ENCODE results near the gene CCDC106. TPM values are rescaled to one million over a fixed set of nuclear protein-coding genes. Genes with fewer than 3 reads are reported as not detected.

CCDC106 gene
- total RNA-seq, 1 experiment from 2014 or later, result 17.4 TPM

DNA sequence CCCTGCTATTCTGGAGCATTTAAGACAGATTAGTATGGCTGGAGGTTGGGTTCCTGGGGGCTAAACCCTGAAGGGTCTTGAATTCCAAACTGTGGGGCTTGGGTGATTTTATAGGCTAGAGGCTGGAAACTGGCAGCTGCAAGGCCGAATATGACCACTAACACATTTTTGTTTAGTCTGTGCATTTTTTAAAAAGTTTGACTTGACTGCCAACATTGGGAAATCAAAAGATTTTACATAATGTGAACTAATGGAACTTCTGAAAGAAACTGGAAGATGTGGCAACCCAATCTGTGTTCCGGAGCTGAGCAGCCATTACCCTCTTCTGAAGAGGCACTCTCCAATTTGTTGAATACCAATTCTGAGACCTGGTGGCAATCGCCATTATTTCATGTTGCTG lies 28.7 kb upstream of the CCDC106 start:
- Mint-ChIP-seq H3K9me3 (ENCODE audit: unreplicated experiment) (no peaks in the 10 kb centered on the region), H3K4me3 (ENCODE audit: unreplicated experiment) (no peak overlapping the region), H3K36me3 (ENCODE audit: insufficient read depth, unreplicated experiment) (peaks cover 48% of the 10 kb centered on the region), H3K27ac (ENCODE audit: unreplicated experiment) (no peak overlapping the region), H3K27me3 (ENCODE audit: insufficient read depth, unreplicated experiment) (no peaks in the 10 kb centered on the region), H3K4me1 (ENCODE audit: low read depth, unreplicated experiment) (peaks cover 7% of the 10 kb centered on the region)
- TSS peak; percentile 10 for BruUV-seq (replicated peaks)
- Histone ChIP-seq H3K4me1 (no peaks in the 10 kb centered on the region), H3K27me3 (replicated peaks; ENCODE audit: control insufficient read depth, insufficient read depth, low read length) (no peaks in the 10 kb centered on the region), H3K9me3 (0 out of 2 replicates have a peak, but pooled peaks cover 6% of the 10 kb centered on the region), H3K4me3 (ENCODE audit: low read depth, low read length) (no peak overlapping the region), H3K36me3 (ENCODE audit: control insufficient read depth, insufficient read depth, low read length) (no peaks in the 10 kb centered on the region; the same call in 1 of the 2 replicates)
- DNase-seq, result no peak
- CTCF ChIA-PET, result interaction anchor here (0.6 kb wide), 1 partner anchor 58 kb away, joined by 9 read pairs; no protein-coding TSS in a partner anchor
- POLR2A ChIA-PET, result no interaction called here
- intact Hi-C loops (cut with micrococcal nuclease; ENCODE audit: unreplicated experiment), result no loop called here
- TF ChIP-seq, protein P1, sequence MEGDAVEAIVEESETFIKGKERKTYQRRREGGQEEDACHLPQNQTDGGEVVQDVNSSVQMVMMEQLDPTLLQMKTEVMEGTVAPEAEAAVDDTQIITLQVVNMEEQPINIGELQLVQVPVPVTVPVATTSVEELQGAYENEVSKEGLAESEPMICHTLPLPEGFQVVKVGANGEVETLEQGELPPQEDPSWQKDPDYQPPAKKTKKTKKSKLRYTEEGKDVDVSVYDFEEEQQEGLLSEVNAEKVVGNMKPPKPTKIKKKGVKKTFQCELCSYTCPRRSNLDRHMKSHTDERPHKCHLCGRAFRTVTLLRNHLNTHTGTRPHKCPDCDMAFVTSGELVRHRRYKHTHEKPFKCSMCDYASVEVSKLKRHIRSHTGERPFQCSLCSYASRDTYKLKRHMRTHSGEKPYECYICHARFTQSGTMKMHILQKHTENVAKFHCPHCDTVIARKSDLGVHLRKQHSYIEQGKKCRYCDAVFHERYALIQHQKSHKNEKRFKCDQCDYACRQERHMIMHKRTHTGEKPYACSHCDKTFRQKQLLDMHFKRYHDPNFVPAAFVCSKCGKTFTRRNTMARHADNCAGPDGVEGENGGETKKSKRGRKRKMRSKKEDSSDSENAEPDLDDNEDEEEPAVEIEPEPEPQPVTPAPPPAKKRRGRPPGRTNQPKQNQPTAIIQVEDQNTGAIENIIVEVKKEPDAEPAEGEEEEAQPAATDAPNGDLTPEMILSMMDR (IDR thresholded peaks at IDR 0.05; ENCODE audit: insufficient read depth in 1 of 2, low read depth in 1 of 2, low read length in 1 of 2, severe bottlenecking in 1 of 2, unreplicated experiment in 1 of 2), result no peak

GRCh38 chr19:55620410-55621204 lies 27.4 kb upstream of the CCDC106 start:
- intact Hi-C loops (cut with micrococcal nuclease; ENCODE audit: unreplicated experiment), result no loop called here
- H3K27ac Mint-ChIP-seq (ENCODE audit: unreplicated experiment), result no peak overlapping the region

DNA sequence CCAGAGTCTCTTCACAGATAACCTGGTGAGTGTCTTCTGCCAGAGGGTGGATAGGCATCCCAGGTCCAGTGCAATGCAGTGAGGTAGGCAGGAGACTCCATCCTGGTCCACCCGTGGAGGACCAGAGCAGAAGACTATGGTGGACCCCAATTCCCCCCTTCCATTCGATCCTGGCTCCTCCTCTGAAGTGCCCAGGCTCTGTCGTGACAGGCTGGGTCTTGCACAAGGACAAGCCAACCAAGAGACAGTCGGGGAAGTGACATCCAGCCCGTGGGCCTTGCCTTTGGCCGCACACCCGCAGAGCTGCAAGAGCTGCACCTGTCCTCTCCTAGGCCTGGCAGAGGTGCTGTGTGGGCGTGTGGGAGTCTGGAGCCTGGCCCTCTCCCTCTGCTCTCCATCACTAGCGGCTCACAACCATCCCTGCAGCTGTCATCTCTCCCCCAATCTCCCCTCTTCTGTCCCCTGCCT lies 26.8 kb upstream of the CCDC106 start:
- 0 out of 2 replicates have a peak, but pooled peaks cover 6% of the 10 kb centered on the region for H3K9me3 ChIP-seq
- Mint-ChIP-seq H3K9me3 (ENCODE audit: unreplicated experiment) (no peaks in the 10 kb centered on the region), H3K36me3 (ENCODE audit: insufficient read depth, unreplicated experiment) (peaks cover 55% of the 10 kb centered on the region), H3K27ac (ENCODE audit: unreplicated experiment) (no peak overlapping the region), H3K4me3 (ENCODE audit: unreplicated experiment) (no peak overlapping the region), H3K4me1 (ENCODE audit: low read depth, unreplicated experiment) (peaks cover 7% of the 10 kb centered on the region), H3K27me3 (ENCODE audit: insufficient read depth, unreplicated experiment) (no peaks in the 10 kb centered on the region)
- POLR2A ChIA-PET, result no interaction called here
- H3K36me3 ChIP-seq (ENCODE audit: control insufficient read depth, insufficient read depth, low read length), result no peaks in the 10 kb centered on the region; the same call in 1 of the 2 replicates
- CTCF ChIA-PET, result no interaction called here
- TF ChIP-seq, protein P1 (IDR thresholded peaks at IDR 0.05; ENCODE audit: insufficient read depth in 1 of 2, low read depth in 1 of 2, low read length in 1 of 2, severe bottlenecking in 1 of 2, unreplicated experiment in 1 of 2), result no peak
- no peak for DNase-seq
- no peaks in the 10 kb centered on the region for H3K4me1 ChIP-seq
- no peak overlapping the region for H3K4me3 ChIP-seq (ENCODE audit: low read depth, low read length)
- intact Hi-C loops (cut with micrococcal nuclease; ENCODE audit: unreplicated experiment), result no loop called here
- no peaks in the 10 kb centered on the region for H3K27me3 ChIP-seq (replicated peaks; ENCODE audit: control insufficient read depth, insufficient read depth, low read length)
- BruUV-seq (replicated peaks), result TSS peak; percentile 19

More at GRCh38 chr19:55620410-55621204, 27.4 kb upstream of the CCDC106 start:
- ChIA-PET POLR2A (no interaction called here), CTCF (no interaction called here)
- Histone ChIP-seq H3K4me3 (ENCODE audit: low read depth, low read length) (no peak overlapping the region), H3K27me3 (replicated peaks; ENCODE audit: control insufficient read depth, insufficient read depth, low read length) (no peaks in the 10 kb centered on the region), H3K4me1 (no peaks in the 10 kb centered on the region), H3K9me3 (0 out of 2 replicates have a peak, but pooled peaks cover 6% of the 10 kb centered on the region), H3K36me3 (ENCODE audit: control insufficient read depth, insufficient read depth, low read length) (no peaks in the 10 kb centered on the region; the same call in 1 of the 2 replicates)
- DNase-seq, result no peak
- Mint-ChIP-seq H3K36me3 (ENCODE audit: insufficient read depth, unreplicated experiment) (peaks cover 55% of the 10 kb centered on the region), H3K9me3 (ENCODE audit: unreplicated experiment) (no peaks in the 10 kb centered on the region), H3K4me1 (ENCODE audit: low read depth, unreplicated experiment) (peaks cover 7% of the 10 kb centered on the region), H3K4me3 (ENCODE audit: unreplicated experiment) (no peak overlapping the region), H3K27me3 (ENCODE audit: insufficient read depth, unreplicated experiment) (no peaks in the 10 kb centered on the region)
- no TSS peak for BruUV-seq (replicated peaks)
- TF ChIP-seq, protein P1 (IDR thresholded peaks at IDR 0.05; ENCODE audit: insufficient read depth in 1 of 2, low read depth in 1 of 2, low read length in 1 of 2, severe bottlenecking in 1 of 2, unreplicated experiment in 1 of 2), result no peak
